Measurements from ENCODE around the gene NOC4L. TPM values are rescaled to one million over a fixed set of nuclear protein-coding genes. Genes with fewer than 3 reads are reported as not detected.
A peak's percentile ranks its signal among the peaks of the same experiment; 100 is the strongest.

Gene NOC4L
- total RNA-seq, 1 donor from 2014 or later, result 5.0 TPM

- no peak for DNase-seq
These were observed 12.5 kb downstream of the NOC4L start for GRCh38 chr12:132156573-132157325.

DNA sequence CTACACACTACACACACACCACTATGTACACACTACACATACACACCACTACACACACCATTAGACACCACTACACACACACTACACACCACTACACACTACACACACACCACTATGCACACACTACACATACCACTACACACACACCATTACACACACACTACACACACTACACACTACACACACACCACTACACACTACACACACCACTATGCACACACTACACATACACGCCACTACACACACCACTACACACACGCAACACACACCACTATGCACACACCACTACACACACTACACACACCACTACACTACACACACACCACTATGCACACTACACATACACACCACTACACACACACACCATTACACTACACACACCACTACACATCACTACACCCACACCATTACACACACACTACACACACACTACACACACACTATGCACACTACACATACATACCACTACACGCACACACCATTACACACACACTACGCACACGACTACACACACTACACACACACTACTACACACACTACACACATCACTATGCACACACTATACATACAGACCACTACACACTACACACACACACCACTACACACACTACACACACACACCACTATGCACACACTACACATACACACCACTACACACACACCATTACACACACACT, 13.6 kb downstream of the NOC4L start:
- DNase-seq, result no peak

- DNase-seq, result no peak
These were observed 14.7 kb downstream of the NOC4L start for GRCh38 chr12:132158677-132159554.

DNA sequence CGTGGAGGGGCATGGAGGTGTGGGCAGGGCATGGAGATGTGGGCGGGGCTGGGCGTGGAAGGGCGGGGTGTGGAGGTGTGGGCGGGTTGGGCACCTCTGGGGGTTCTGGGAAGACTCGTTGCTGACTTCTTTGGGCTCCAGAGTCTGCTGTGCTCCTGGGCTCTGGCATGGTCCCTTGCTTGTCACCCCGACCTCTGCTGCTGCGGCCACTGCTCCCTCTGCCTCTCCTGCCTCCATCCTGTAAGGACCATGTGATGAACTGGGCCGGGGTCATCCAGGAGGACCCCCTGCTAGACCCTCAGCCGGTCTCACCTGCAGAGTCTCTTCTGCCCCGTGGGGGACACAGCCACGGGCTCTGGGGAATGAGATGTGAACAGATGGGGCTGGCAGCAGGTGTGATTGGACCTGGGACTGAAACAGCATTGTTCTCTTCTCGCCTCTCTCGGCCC, 15.3 kb downstream of the NOC4L start:
- no peak for DNase-seq

DNA sequence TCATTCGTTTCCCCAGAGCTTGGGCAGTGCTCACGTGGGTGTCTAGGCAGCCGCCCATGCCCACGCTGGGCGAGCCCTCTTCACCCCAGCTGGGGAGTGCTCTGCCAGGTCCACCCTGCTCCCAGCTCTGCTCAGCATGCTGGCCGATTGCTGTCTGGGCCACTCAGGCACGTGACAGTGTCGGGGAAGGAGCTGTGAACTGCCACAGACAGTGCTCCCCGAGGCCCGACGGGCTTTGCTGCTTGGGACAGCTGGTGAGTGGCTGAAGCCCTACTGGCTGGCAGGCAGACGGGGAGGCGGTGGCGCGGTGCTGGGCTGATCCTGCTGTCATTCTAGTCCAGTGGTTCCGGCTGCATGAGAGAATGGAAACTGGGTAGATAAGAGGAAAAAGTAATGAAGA, 15.8 kb downstream of the NOC4L start:
- no peak for DNase-seq

DNA sequence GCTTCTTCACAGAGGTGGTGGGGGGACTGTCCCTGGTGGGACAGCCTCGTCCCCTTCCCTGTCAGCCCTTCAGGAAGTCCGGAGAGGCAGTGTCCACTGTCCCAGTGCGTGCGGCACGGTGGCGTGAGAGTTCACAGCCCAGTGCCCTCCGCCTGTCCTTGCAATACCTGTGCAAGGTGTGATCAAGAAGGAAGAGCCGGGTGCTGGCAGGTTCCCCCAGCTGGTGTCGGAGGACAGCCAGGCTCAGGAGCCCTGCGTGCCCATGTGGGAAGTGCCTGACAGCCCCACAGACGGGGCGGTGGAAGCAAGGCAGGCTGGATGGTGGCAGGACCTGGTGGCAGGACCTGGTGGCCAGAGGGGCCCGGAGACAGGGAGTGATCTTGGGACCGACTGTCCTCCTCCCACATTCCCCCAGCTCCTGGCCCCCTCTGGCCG, 16.4 kb downstream of the NOC4L start:
- DNase-seq, result no peak

DNA sequence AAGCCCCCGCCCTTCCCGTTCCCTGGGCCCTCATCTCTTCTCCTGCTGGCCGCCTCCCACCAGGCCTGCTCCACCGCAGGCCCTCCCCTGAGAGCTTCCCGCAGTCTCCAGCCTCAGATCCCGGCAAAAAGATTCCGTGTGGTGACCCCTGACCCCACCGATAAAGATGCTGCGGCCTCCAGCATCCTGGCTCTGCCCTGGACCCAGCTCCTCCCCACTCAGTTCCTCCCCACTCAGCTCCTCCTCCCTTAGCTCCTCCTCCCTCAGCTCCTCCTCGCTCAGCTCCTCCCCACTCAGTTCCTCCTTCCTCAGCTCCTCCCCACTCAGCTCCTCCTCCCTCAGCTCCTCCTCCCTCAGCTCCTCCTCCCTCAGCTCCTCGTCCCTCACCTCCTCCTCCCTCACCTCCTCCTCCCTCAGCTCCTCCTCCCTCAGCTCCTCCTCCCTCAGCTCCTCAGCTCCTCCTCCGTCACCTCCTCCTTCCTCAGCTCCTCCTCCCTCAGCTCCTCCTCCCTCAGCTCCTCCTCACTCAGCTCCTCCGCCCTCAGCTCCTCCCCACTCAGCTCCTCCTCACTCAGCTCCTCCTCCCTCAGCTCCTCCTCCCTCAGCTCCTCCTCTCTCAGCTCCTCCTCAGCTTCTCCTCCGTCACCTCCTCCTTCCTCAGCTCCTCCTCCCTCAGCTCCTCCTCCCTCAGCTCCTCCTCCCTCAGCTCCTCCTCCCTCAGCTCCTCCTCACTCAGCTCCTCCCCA, 17.0 kb downstream of the NOC4L start:
- DNase-seq, result no peak

GRCh38 chr12:132161796-132162507, 17.7 kb downstream of the NOC4L start:
- DNase-seq, result no peak

- peak; percentile 79 for DNase-seq
These were observed 18.3 kb downstream of the NOC4L start for GRCh38 chr12:132162508-132163031.

DNA sequence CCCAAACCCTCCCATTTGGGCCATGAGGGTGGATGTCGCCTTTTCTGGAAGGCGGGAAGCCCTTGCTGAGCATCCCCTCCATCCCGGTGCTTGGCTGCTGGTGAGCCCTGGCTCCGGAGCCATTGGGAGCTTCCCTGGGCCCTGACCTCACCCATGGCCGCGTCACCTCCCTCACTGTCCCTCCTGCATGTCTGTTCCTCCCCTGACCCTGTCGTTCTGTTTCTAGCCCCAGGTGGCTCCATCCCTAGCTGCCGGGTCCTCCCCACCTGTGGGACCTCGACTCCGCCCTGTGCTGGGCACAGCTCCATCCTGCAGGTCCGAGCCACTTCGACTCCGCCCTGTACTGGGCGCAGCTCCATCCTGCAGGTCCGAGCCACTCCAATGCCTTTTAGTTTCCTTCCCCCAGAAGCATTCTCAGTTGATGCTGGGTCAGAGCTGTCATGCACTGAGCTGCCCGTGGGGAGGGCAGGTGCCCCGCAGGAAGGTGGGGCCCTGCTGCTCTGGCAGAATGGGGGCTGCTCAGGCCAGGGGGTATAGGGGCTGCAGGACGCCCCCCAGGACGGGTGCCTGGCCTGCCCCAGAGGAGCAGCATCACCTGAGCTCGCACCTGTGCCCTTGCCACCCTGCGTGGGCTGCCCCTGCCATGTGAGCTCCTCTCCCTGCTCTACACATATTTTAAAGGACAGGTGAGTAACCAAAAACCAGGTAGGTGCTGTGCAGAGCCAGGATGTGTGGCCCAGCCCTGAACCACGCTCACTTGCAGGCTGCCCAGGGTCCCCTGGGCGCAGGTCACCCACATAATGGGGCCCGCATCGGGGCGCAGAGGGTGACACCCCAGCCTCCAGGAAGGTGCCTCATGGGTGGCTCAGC, 19.0 kb downstream of the NOC4L start:
- DNase-seq, result no peak

DNA sequence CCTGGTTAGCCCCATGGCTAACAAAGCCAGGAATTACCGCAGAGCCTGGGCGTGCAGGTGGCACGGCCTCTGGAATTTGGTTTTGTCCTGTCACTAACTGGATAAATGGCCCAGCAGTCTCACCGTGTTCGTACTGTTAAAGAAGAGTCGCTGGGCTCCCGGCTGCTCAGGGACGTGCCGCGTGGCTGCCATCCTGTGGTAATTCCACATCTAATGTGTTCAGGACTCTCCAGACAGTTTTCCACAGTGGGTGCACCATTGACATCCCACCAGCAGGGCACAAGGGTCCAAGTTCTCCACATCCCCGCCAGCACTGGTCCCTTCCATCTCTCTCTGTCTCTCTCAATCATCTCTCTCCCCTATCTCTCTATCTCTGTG, 19.6 kb downstream of the NOC4L start:
- DNase-seq, result no peak

DNA sequence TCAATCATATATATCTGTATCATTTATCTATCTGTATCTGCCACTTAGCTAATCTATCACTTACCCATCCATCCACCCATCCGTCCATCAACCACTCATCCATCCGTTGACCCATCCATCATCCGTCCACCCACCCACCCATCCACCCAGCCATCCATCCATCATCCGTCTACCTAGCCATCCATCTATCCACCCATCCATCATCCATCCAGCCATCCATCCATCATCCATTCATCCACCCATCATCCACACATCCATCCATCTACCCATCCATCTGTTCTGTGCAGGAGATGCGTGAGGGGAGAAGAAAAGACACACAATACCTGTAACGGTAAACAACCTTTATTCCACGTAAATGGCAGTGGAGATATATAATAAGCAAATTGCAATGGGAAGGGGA, 20.2 kb downstream of the NOC4L start:
- DNase-seq, result no peak

DNA sequence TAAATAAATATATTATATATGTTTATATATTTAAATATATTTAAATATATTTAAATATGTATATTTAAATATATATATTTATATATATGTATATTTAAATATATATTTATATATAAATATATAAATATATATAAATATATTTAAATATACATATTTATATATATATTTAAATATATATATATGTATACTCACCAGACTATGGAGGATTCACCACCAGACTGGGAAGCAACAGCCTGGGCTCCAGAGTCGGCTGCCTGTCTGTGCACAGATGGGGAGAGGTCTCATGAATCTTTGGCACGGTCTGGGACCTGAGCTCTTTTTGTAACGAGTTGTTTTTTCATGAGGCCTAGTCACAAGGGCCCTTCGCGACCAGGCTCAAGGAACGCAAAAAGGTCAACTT, 21.3 kb downstream of the NOC4L start:
- DNase-seq, result no peak

DNA sequence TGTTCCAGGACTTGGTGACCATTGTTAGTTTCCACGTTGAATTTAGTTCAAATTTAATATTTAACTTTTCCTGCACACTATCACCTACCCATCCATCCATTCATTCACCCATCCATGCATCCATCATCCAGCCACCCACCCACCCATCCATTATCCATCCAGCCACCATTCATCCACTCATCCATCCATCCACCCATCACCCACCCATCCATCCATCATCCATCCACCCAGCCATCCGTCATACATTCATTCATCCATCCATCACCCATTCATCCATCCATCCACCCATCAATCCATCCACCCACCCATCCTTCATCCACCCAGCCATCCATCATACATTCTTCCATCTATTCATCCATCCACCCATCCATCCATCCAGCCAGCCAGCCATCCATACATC, 21.8 kb downstream of the NOC4L start:
- no peak for DNase-seq

GRCh38 chr12:132166801-132167591, 22.7 kb downstream of the NOC4L start:
- DNase-seq, result no peak

GRCh38 chr12:132167611-132168310, 23.5 kb downstream of the NOC4L start:
- no peak for DNase-seq

DNA sequence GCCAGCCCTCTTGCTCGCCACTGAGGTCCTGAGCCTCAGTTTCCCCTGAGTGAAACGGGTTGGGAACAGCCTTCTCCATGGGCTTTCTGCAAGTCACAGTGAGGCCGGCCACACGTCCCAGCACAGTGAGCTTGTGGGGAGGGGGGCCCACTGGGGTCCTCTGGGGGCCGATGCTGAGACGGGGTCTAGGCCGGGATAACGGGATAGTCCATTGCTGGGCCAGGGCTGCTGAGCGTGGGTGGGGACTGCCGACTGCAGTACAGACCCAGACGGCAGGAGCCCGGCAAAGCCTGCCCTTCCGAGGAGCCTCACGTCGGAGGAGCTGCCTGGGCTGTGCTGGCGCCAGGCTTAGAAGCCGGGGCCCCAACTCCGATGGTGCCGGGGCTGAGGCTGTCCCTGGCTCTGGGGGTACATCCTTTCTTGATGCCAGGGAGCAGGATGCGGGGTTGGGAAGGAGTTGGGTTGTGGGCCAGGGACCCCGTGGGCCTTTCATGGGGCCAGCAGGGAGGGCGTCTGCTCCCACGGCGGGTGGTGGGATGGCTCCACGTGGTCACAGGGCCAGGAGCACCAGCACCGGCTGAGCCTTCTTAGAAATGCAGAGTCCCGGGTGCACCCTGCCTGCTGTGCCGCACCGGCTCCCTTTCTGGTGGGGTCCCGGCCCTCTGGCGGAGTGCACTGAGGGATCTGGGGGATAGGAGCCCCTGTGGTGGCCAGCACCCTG, 24.2 kb downstream of the NOC4L start:
- DNase-seq, result no peak

- no peak for DNase-seq
These were observed 25.1 kb downstream of the NOC4L start for GRCh38 chr12:132169376-132169775.
